Esophagus muscularis mucosa (tissue), 4 donors: Measurements from ENCODE around the gene ATG14. TPM values are rescaled to one million over a fixed set of nuclear protein-coding genes. Genes with fewer than 3 reads are reported as not detected.

Experiments
- DNase-seq: peaks from one replicate; pipeline ENCODE4 v3.0.0-alpha.2; 2017; ENCODE audit errors: extremely low spot score
- H3K27ac ChIP-seq, 4 donors: fragments of 200-600 bp; sonication (generic); replicated peaks in 1 of 4; 1 replicate in 3 of 4; 2 replicates in 1 of 4; pipeline ENCODE4 v1.5.1; 2016 to 2019; ENCODE audit warnings: mild to moderate bottlenecking in 1 of 4
- H3K27me3 ChIP-seq, 4 donors: fragments of 200-600 bp; sonication (generic); one replicate each; pipeline versions ENCODE4 v1.5.1 to v1.6.0; 2016 to 2019
- H3K36me3 ChIP-seq, 4 donors: fragments of 200-600 bp; sonication (generic); one replicate each; pipeline ENCODE4 v1.5.1; 2016 to 2019
- H3K4me1 ChIP-seq, 4 donors: fragments of 200-600 bp; sonication (generic); one replicate each; pipeline ENCODE4 v1.5.1; 2016 to 2019
- H3K4me3 ChIP-seq, 4 donors: fragments of 200-600 bp; sonication (generic); 1 replicate in 2 of 4; 2 replicates in 2 of 4; pipeline ENCODE4 v1.5.1; 2016 to 2019; ENCODE audit warnings: mild to moderate bottlenecking in 4 of 4, moderate library complexity in 1 of 4
- H3K9me3 ChIP-seq, 4 donors: fragments of 200-600 bp; sonication (generic); 1 replicate in 3 of 4; 2 replicates in 1 of 4; pipeline ENCODE4 v1.5.1; 2016 to 2019
- CTCF ChIP-seq, 3 experiments: fragments of 200-600 bp in 2 of 3; fragments of 450-650 bp in 1 of 3; sonication (generic) in 2 of 3; IDR thresholded peaks; one replicate each; pipeline ENCODE4 v1.5.1; 2017 to 2019; ENCODE audit warnings: antibody characterized with exemption in 3 of 3, mild to moderate bottlenecking in 2 of 3, moderate library complexity in 1 of 3
- EP300 ChIP-seq: sonication (generic); formaldehyde crosslinking; IDR thresholded peaks from one replicate; pipeline ENCODE4 v1.6.1; 2017; ENCODE audit warnings: antibody characterized with exemption
- POLR2A ChIP-seq: fragments of 450-650 bp; IDR thresholded peaks from one replicate; pipeline ENCODE4 v1.6.1; 2017; ENCODE audit warnings: antibody characterized with exemption, moderate library complexity, mild to moderate bottlenecking, low read depth
- POLR2AphosphoS5 ChIP-seq, 2 donors: sonication (generic); formaldehyde crosslinking; IDR thresholded peaks; one replicate each; pipeline ENCODE4 v1.6.1; 2017; ENCODE audit warnings: antibody characterized with exemption in 2 of 2
- WGBS: methylation state at CpG from one replicate; pipeline ENCODE4 v1.1.5; 2018; 5-methylcytosine and 5-hydroxymethylcytosine counted together
- intact Hi-C: fragments of 100-400 bp; cut with DNase I; formaldehyde crosslinking; loops from one replicate; pipeline ENCODE4 v1.15.1; 2023
- small RNA-seq, 3 donors: library from RNA; depleted of rRNA; stranded (forward); fragments of <200 nt; gene quantifications; one replicate each; pipeline ENCODE3, GENCODE V24; 2016
- total RNA-seq, 4 donors: library from RNA; depleted of rRNA; stranded (reverse); fragments of >200 nt; gene quantifications; one replicate each; pipeline versions ENCODE4 v1.1.0 to v1.2.1, GENCODE V29; 2016

Gene ATG14
- total RNA-seq, 4 donors from 2014 or later = 13.2 to 19.5 (median 15.4) TPM

- Histone ChIP-seq H3K4me1 (peaks cover 0 to 11% (median 0%) of the 10 kb centered on the region in 4 donors), H3K9me3 (peaks cover 0 to 3% (median under 1%) of the 10 kb centered on the region in 4 donors), H3K27ac (no peak overlapping the region), H3K27me3 (no peaks in the 10 kb centered on the region), H3K36me3 (peaks cover 0 to 27% (median 14%) of the 10 kb centered on the region in 4 donors), H3K4me3 (no peak overlapping the region)
- intact Hi-C loops = no loop called here
- WGBS = 55% methylated on average over 3 of the region's 3 CpGs
- no peak for TF ChIP-seq POLR2AphosphoS5 (IDR thresholded peaks at IDR 0.05)
- TF ChIP-seq POLR2A = no peak
- no peak for TF ChIP-seq CTCF (IDR thresholded peaks at IDR 0.05)
- no peak for TF ChIP-seq EP300
- DNase-seq = no peak
These were observed 93.9 kb downstream of the ATG14 start for GRCh38 chr14:55317542-55318306.

- Histone ChIP-seq H3K4me3 (no peak overlapping the region), H3K27me3 (no peaks in the 10 kb centered on the region), H3K27ac (no peak overlapping the region), H3K9me3 (peaks cover 0 to 9% (median 6%) of the 10 kb centered on the region in 4 donors), H3K4me1 (peaks cover 0 to 11% (median 0%) of the 10 kb centered on the region in 4 donors), H3K36me3 (peaks cover 0 to 27% (median 14%) of the 10 kb centered on the region in 4 donors)
- DNase-seq = no peak
- 99% methylated on average over 4 of the region's 4 CpGs for WGBS
- no peak for TF ChIP-seq POLR2A
- TF ChIP-seq CTCF (IDR thresholded peaks at IDR 0.05) = no peak
- no peak for TF ChIP-seq EP300
- intact Hi-C loops = no loop called here
These were observed 95.1 kb downstream of the ATG14 start for GRCh38 chr14:55316564-55316963.

Small RNAs within 50 kb of the gene (small RNA-seq; reads per million reads assigned to genes)
- gene AL356801.1 = 0 reads per million in 3 donors

Other genes starting within 250 kb of the ATG14 start
- gene DLGAP5, start 220.2 kb downstream of the ATG14 start, total RNA-seq = under 1 TPM in 1 of 4 donors, not detected in 3; 0.69 TPM
- 10 to 100 TPM; 16.2 to 22.0 (median 20.4) TPM for gene FBXO34, start 140.4 kb downstream of the ATG14 start, total RNA-seq
- not detected for gene TBPL2, start 28.8 kb upstream of the ATG14 start, total RNA-seq
- gene KTN1, start 168.4 kb upstream of the ATG14 start, total RNA-seq = 100 to 1,000 TPM; 137 to 151 (median 146) TPM